ENCODE data around the gene TLE3.

TLE3 gene

DNA sequence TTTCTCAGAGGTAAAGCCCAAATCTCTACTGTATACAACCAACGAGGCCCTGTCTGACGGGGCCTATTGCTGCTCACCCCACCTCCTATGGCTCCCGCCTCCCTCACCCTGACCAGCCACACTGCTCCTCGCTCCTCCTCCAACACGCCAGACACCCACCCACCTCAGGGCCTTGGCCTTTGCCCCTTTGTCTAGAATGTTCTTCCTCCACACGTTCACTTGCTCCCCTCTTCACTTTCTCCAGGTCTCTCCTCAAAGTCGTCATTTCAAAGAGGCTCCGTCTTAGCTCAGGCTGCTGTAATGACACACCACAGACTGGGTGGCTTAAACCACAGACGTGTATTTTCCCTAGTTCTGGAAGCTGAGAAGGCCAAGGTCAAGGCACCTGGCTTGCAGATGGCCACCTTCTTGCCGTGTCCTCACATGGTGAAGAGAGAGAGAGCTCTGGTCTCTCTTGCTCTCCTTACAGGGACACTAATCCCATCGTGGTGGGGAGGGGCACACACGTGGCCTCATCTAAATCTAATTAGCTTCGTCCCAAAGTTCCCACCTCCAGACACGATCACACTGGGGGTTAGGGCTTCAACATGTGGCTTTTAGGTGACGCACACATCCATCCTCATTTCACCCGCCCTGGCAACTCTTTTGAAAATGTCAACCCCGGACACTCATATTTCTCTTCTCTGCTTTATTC, 98.2 kb downstream of the TLE3 start:
- no peak for DNase-seq

DNA sequence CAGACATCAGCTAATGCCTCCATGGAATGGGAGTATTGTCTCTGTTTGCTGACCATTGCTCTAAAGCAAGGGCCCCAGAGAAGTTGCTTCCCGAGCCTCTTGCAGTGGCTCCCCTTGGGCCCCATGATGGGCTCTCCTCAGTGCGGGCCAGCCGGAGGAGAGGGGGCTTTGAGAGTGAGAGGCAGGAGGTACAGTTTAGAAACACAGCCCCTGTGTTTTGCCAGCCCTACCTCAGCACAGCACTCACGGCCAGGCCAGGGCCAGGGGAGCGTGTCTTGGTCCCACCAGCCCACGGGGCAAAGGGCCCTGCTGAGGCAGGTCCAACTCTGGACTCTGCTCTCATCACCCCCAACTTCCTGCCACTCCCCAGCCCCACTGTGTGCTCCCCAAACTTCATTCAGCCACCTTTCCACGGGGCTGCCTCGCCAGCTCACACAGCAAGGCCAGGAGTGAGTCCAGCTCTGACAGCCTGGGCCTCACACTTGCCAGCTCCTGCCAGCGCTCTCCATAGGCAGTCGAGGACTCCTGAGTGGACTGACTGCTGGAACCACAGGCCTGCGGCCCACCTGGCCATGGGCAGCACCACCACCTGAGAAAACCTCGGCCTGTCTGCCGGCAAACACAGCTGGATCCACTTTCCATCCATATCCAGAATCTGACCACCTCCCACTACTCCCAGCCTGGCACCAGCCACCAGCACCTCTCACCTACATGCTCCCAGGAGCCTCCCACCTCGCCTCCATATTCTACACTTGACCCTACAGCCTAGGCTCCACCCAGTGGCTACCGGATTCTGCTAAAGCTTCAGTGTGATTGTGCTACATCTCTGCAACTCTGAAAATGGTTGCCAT, 99.0 kb downstream of the TLE3 start:
- no peak for DNase-seq

- DNase-seq: no peak
These were observed 99.9 kb downstream of the TLE3 start for GRCh38 chr15:69997813-69998212.
